GM19035 (cell line): ENCODE measurements around the gene TIAL1.
A peak's percentile ranks its signal among the peaks of the same experiment; 100 is the strongest.
"Not testable (repeated sequence)": the region's sequence is repeated elsewhere in the genome, so short reads cannot be mapped to it uniquely, and the experiment has no call there.

Experiments used
- ATAC-seq: cut with Tn5 transposase; IDR thresholded peaks from one replicate; pipeline ENCODE4 v1.9.1; 2021; ENCODE audit not compliant: unreplicated experiment

The TIAL1 gene

GRCh38 chr10:119596537-119597404 is at the start of gene TIAL1:
Gene TIAL1 (minus strand): TSS chr10:119596964. CDS start chr10:119596465, 499 bp downstream.
- ATAC-seq, result peak; percentile 85

- ATAC-seq, result no peak
Observed at GRCh38 chr10:119644994-119645393, 48.2 kb upstream of the TIAL1 start.

- ATAC-seq, result no peak
Observed at GRCh38 chr10:119644205-119644814, 47.5 kb upstream of the TIAL1 start.

GRCh38 chr10:119643306-119644204 is 46.8 kb upstream of the TIAL1 start:
- no peak for ATAC-seq

GRCh38 chr10:119642556-119643111 is 45.9 kb upstream of the TIAL1 start:
- ATAC-seq, result no peak

GRCh38 chr10:119640875-119641526 is 44.2 kb upstream of the TIAL1 start:
- no peak for ATAC-seq

- no peak for ATAC-seq
Observed at GRCh38 chr10:119640384-119640783, 43.6 kb upstream of the TIAL1 start.

GRCh38 chr10:119638982-119639381 is 42.2 kb upstream of the TIAL1 start:
- ATAC-seq, result no peak

GRCh38 chr10:119637631-119638030 is 40.9 kb upstream of the TIAL1 start:
- no peak for ATAC-seq

GRCh38 chr10:119634219-119634544 is 37.4 kb upstream of the TIAL1 start:
- no peak for ATAC-seq

- no peak for ATAC-seq
Observed at GRCh38 chr10:119633538-119634218, 36.9 kb upstream of the TIAL1 start.

GRCh38 chr10:119630300-119630699 is 33.5 kb upstream of the TIAL1 start:
- ATAC-seq, result no peak

- ATAC-seq, result no peak
Observed at GRCh38 chr10:119625570-119626280, 29.0 kb upstream of the TIAL1 start.

GRCh38 chr10:119621078-119621384 is 24.3 kb upstream of the TIAL1 start:
- ATAC-seq, result no peak

GRCh38 chr10:119620241-119621077 is 23.7 kb upstream of the TIAL1 start:
- no peak for ATAC-seq

- ATAC-seq, result not testable (repeated sequence)
Observed at GRCh38 chr10:119619811-119620210, 23.0 kb upstream of the TIAL1 start.

GRCh38 chr10:119619215-119619614 is 22.5 kb upstream of the TIAL1 start:
- no peak for ATAC-seq

GRCh38 chr10:119616882-119617570 is 20.3 kb upstream of the TIAL1 start:
- no peak for ATAC-seq
